HepG2 (cell line): ENCODE data around the gene TTC28. TPM values are rescaled to one million over a fixed set of nuclear protein-coding genes. Genes with fewer than 3 reads are reported as not detected.
A peak's percentile ranks its signal among the peaks of the same experiment; 100 is the strongest.

Source experiments
- AFF4 ChIP-seq: sonication (generic); formaldehyde crosslinking; IDR thresholded peaks from 2 replicates; pipeline ENCODE4 v1.4.0; 2020; ENCODE audit warnings: missing genetic modification reagents
- CBX2 ChIP-seq, 2 experiments: fragments of 200-600 bp in 1 of 2; sonication (generic); formaldehyde crosslinking in 1 of 2; IDR thresholded peaks; 2 replicates each; pipeline versions ENCODE4 v1.7.0 to v1.8.1; 2018 to 2022; ENCODE audit warnings: low read depth in 2 of 2, low read length in 1 of 2, mild to moderate bottlenecking in 1 of 2, missing genetic modification reagents in 1 of 2
- EP300 ChIP-seq, 3 experiments: sonication (generic) in 1 of 3; formaldehyde crosslinking in 1 of 3; IDR thresholded peaks; 2 replicates each; pipeline versions ENCODE4 v1.5.1 to v1.6.1; 2011 to 2020; ENCODE audit warnings: low read depth in 2 of 3, low read length in 2 of 3, borderline replicate concordance in 1 of 3, improper control_type of control experiment in 1 of 3, mild to moderate bottlenecking in 1 of 3, missing genetic modification reagents in 1 of 3, moderate library complexity in 1 of 3
- FOXP4 ChIP-seq: sonication (generic); formaldehyde crosslinking; IDR thresholded peaks from 2 replicates; pipeline ENCODE4 v1.4.0; 2020; ENCODE audit warnings: missing genetic modification reagents
- GATAD2A ChIP-seq: IDR thresholded peaks from 2 replicates; pipeline ENCODE4 v1.6.1; 2016
- GTF2F1 ChIP-seq: fragments of 150-350 bp; IDR thresholded peaks from 2 replicates; pipeline ENCODE4 v1.6.1; 2014; ENCODE audit warnings: low read length
- NFIC ChIP-seq: IDR thresholded peaks from 2 replicates; pipeline ENCODE4 v1.6.1; 2012; ENCODE audit warnings: mild to moderate bottlenecking, low read length, inconsistent platforms
- NR2F6 ChIP-seq, 2 experiments: IDR thresholded peaks; 2 replicates each; pipeline ENCODE4 v1.6.1; 2016; ENCODE audit warnings: antibody characterized with exemption in 1 of 2, mild to moderate bottlenecking in 1 of 2
- RFXAP ChIP-seq: sonication (generic); formaldehyde crosslinking; IDR thresholded peaks from 2 replicates; pipeline ENCODE4 v1.4.0; 2020; ENCODE audit warnings: missing genetic modification reagents, borderline replicate concordance
- SALL2 ChIP-seq: sonication (generic); formaldehyde crosslinking; IDR thresholded peaks from 2 replicates; pipeline ENCODE4 v1.8.1; 2023; ENCODE audit warnings: mild to moderate bottlenecking, missing genetic modification reagents, inconsistent platforms
- SRY ChIP-seq: sonication (generic); formaldehyde crosslinking; IDR thresholded peaks from 2 replicates; pipeline ENCODE4 v1.8.0; 2022; ENCODE audit warnings: mild to moderate bottlenecking, missing genetic modification reagents
- TFAP4 ChIP-seq: sonication (generic); IDR thresholded peaks from 2 replicates; pipeline ENCODE4 v1.6.1; 2016; ENCODE audit warnings: low read depth, borderline replicate concordance
- U2AF2 ChIP-seq: fragments of 200-400 bp; formaldehyde crosslinking; IDR thresholded peaks from 2 replicates; pipeline ENCODE4 v1.6.1; 2017; ENCODE audit warnings: low read depth, mild to moderate bottlenecking, low read length
- ZNF550 ChIP-seq: sonication (generic); formaldehyde crosslinking; IDR thresholded peaks from 2 replicates; pipeline ENCODE4 v1.4.0; 2020; ENCODE audit warnings: mild to moderate bottlenecking, missing genetic modification reagents, borderline replicate concordance
- ZNF670 ChIP-seq: sonication (generic); formaldehyde crosslinking; IDR thresholded peaks from 2 replicates; pipeline ENCODE4 v1.8.0; 2022; ENCODE audit warnings: mild to moderate bottlenecking, missing genetic modification reagents, borderline replicate concordance
- ZNF687 ChIP-seq: sonication (generic); formaldehyde crosslinking; IDR thresholded peaks from 2 replicates; pipeline ENCODE4 v1.5.1; 2020; ENCODE audit warnings: mild to moderate bottlenecking, missing genetic modification reagents, moderate library complexity
- ZNF746 ChIP-seq: sonication (generic); formaldehyde crosslinking; IDR thresholded peaks from 2 replicates; pipeline ENCODE4 v1.8.0; 2022; ENCODE audit warnings: mild to moderate bottlenecking, missing genetic modification reagents
- polyA plus RNA-seq, 8 experiments: library from polyadenylated mRNA; depleted of rRNA in 3 of 8; stranded (reverse) in 7 of 8; unstranded in 1 of 8; fragments of >200 nt; fragmentation: Illumina TruSeq in 4 of 8; extraction: Trizol in 4 of 8; gene quantifications; 2 replicates each; pipeline versions ENCODE4 v1.2.1 to v1.2.3, GENCODE V29; 2011 to 2016; ENCODE audit warnings: low read depth in 4 of 8, missing spikeins in 1 of 8, mixed read lengths in 1 of 8; ENCODE audit not compliant: insufficient read depth in 1 of 8
- total RNA-seq, 5 experiments: library from RNA; depleted of rRNA; stranded (reverse); fragments of >200 nt; fragmentation: Illumina TruSeq; extraction: Trizol; gene quantifications; 2 replicates each; pipeline ENCODE4 v1.2.3, GENCODE V29; 2016; ENCODE audit warnings: low read depth in 1 of 5

The TTC28 gene
- total and polyA plus RNA-seq, 2 of the 13 experiments (the other 11 are each of a cell fraction or from before 2014, with no cell fraction given), result 4.2 to 13.1 TPM

GRCh38 chr22:28366856-28367255 lies 312.8 kb downstream of the TTC28 start (continued):
- TF ChIP-seq ZNF687 (CRISPR knock-in tag) (no peak), ZNF746 (no peak), U2AF2 (no peak), SALL2 (no peak), ZNF550 (no peak), CBX2 (IDR thresholded peaks at IDR 0.05; ENCODE audit: low read depth, low read length) (no peak), CBX2 (CRISPR knock-in tag; IDR thresholded peaks at IDR 0.05; ENCODE audit: low read depth) (no peak), NR2F6 (IDR thresholded peaks at IDR 0.05) (peak; percentile 79), NR2F6 (CRISPR knock-in tag; IDR thresholded peaks at IDR 0.05) (peak; percentile 66; the same call in 1 of the 2 replicates), RFXAP (CRISPR knock-in tag) (no peak), GTF2F1 (no peak), EP300 (IDR thresholded peaks at IDR 0.05; ENCODE audit: low read depth in 2 of 2, low read length in 2 of 2) (peak; percentile 34 to 58; a peak in 2 of 4 replicates), EP300 (CRISPR knock-in tag; IDR thresholded peaks at IDR 0.05; ENCODE audit: borderline replicate concordance) (no peak), NFIC (0 out of 2 replicates have a peak, but pooled peaks have one; percentile 46), AFF4 (CRISPR knock-in tag) (no peak), GATAD2A (peak; percentile 44; the same call in 1 of the 2 replicates), SRY (CRISPR knock-in tag) (no peak), ZNF670 (CRISPR knock-in tag) (no peak), TFAP4 (peak; percentile 75), FOXP4 (CRISPR knock-in tag) (peak; percentile 46; the same call in 1 of the 2 replicates)
